Measurements from ENCODE around the gene FUT6.

The FUT6 gene

DNA sequence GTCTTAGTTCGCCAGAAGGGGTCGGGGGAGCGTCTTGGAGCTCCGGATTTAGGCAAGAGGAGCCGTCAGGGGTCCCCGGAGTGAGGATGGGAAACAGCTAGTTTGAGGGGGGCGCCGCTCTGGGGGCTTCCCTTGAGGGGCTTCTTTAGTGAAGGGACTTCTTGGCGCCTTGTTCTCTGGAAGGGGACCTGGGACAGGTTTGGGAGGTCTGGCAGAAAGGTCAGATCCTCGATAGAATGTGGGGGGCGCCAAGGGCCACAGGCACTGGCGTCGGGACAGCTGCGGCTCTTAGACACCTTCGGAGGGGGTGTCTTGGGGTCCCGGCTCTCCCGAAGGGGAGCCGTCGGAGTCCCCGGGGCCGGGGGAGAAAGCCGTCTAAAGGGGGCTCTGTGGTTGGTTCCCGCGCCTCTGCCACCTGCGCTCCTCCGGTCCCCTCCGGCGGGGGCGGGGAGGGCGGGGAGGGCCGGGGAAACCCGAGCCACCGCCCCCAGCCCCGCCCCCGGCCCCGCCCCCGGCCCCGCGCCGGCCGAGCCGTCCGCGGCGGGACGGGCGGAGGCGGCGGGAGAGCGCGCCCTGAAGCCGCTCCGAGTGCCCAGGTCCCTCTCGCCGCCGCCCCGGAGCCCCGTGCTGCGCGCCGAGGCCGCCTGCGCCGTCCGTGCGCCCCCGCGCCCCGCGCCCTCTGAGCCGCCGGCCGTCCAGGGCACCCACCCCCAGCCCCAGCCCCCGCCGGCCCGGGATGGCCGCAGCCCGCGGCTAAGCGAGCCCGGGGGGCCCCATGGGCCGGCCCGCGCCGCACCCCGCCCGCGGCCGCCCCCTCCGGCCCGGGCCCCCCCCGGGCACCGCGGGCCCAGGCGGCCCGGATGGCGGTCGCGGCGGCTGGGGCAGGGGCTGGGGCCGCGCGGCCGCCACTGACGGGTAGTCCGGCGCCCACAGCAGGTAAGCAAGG lies 34.7 kb downstream of the FUT6 start, which contains the start of gene NRTN:
Gene NRTN, plus strand, starts transcription at position 552 of the 946 bp plus-strand sequence. CDS start 19,099 bp downstream, outside the sequence.
- peak; percentile 89 for DNase-seq (ENCODE audit: low spot score)

- DNase-seq (ENCODE audit: low spot score): peak; percentile 96
Observed at GRCh38 chr19:5803752-5804515, 35.6 kb downstream of the FUT6 start.

- DNase-seq (ENCODE audit: low spot score): no peak
Observed at GRCh38 chr19:5803441-5803751, 36.1 kb downstream of the FUT6 start.

- DNase-seq (ENCODE audit: low spot score): peak; percentile 64
Observed at GRCh38 chr19:5801796-5802619, 37.5 kb downstream of the FUT6 start.

DNA sequence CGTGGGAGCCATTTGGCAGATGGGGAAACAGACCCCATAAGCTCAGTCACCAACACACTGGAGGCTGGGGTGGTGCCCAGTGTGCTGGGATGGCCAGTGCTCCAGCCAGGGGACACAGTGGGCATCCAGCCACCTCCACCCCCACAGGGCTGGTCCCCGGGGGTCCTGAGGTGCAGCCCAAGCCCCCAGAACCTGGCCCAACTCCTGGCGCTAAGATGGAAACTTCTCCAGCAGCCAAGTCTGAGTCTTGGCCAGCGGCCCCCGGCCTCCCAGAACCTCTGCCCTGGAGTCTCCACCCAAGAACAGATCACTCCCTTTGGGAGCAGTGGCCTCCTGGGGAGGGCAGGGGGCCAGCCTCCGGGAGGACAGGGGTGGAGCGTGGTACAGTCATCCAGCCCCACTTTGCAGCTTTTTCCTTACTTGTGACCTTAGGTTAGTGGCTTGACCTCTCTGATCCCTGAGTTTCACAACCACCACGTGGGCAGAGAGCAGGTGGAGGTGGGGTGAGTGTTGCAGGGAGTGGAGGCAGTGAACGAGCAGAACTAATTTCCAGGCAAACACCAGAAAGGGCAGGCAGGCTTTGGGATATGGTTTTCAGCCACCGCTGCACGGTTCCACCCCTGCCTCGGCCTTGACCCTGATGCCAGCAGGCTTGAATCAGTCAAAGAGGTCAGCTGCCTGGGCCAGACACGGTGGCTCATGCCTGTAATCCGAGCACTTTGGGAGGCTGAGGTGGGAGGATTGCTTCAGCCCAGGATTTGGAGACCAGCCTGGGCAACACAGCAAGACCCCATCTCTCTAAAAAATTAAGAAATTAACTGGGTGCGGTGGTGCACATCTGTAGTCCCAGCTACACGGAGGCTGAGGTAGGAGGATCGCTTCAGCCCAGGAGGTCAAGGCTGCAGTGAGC lies 38.9 kb downstream of the FUT6 start:
- DNase-seq (ENCODE audit: low spot score): no peak

GRCh38 chr19:5799247-5800241 lies 40.0 kb downstream of the FUT6 start:
- peak; percentile 72 for DNase-seq (ENCODE audit: low spot score)

DNA sequence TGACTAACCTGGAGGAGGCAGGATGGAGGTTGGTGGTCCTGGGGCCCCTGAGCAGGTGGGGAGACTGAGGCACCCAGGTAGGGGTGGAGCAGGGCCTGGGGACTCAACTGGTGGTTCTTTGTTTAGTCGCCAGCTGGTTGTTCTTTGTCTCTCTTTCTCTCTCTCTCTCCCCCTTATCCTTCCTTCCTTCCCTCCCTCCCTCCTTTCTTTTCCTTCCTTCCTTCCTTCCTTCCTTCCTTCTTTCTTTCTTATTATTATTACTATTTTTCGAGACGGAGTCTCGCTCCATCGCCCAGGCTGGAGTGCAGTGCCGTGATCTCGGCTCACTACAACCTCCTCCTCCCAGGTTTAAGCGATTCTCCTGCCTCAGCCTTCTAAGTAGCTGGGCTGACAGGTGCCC lies 41.3 kb downstream of the FUT6 start:
- DNase-seq (ENCODE audit: low spot score): no peak

GRCh38 chr19:5795382-5795919 lies 44.1 kb downstream of the FUT6 start:
- DNase-seq (ENCODE audit: low spot score): no peak

DNA sequence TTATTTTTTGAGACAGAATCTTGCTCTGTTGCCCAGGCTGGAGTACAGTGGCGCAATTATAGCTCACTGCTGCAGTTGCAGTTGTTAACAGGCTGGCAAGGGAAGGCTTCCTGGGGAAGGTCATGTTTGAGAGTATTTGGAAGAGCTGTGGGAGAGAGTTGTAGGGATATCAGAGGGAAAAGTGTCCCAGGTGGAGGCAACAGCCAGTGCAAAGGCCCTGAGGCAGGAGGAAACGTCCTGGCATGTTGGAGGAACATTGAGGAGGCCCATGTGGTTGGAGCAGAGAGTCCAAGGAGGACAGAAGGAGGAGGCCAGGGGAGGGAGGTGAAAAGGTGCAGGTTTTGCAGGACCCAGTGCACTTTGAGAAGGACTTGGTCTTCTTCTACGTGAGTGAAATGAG lies 46.3 kb downstream of the FUT6 start:
- DNase-seq (ENCODE audit: low spot score): no peak

DNA sequence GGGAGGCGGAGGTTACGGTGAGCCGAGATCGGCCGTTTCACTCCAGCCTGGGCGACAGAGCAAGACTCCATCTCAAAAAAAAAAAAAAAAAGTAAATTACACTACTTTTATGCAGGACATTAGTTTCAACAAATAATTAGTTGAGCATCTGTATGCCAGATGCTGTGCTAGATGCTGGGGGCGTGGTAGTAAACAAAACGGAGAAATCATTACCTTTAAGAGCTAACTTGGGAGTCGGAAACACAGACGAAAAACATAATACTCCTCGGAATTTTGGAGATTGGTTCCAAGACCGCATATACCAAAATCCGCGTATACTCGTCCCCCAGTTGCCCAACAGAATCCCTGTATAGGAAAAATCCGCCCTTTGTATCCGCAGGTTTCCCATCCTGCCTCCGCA lies 47.3 kb downstream of the FUT6 start:
- DNase-seq (ENCODE audit: low spot score): no peak

- DNase-seq (ENCODE audit: low spot score): peak; percentile 97
Observed at GRCh38 chr19:5790559-5791520, 48.7 kb downstream of the FUT6 start, which contains the start of gene DUS3L. Gene DUS3L, minus strand, starts transcription at chr19:5791163. Its CDS starts 22 bp downstream, at chr19:5791141.

GRCh38 chr19:5789886-5790558 lies 49.5 kb downstream of the FUT6 start:
- DNase-seq (ENCODE audit: low spot score): no peak

DNA sequence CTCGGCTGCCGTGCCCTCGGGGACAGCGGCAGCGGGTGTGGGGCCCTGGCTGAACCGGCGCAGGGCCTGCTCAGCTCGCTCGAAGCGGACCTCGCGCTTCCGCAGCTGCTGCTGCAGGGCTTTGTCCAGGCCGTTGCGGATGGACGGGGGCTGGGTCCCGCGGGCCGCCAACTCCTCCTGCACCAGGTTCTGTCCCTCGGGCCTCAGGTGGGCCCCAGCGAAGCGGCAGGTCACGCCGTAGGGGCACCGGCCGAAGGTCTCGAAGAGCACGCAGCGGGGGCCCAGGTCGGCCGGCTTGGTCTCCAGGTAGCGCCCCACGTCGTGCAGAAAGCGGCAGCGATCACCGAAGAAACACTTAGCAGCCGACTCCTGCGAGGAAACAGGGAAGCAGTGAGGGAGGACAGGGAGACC lies 50.1 kb downstream of the FUT6 start:
- no peak for DNase-seq (ENCODE audit: low spot score)

- no peak for DNase-seq (ENCODE audit: low spot score)
Observed at GRCh38 chr19:5788422-5788821, 51.1 kb downstream of the FUT6 start.

GRCh38 chr19:5787409-5788182 lies 51.9 kb downstream of the FUT6 start:
- DNase-seq (ENCODE audit: low spot score): no peak

GRCh38 chr19:5786593-5787408 lies 52.7 kb downstream of the FUT6 start:
- DNase-seq (ENCODE audit: low spot score): no peak
